ENCODE data around the gene COX7A2.

Gene COX7A2

GRCh38 chr6:75272145-75272840 lies 28.7 kb upstream of the COX7A2 start:
- H3K4me3 ChIP-seq (replicated peaks in 1 of 2; ENCODE audit: low read depth in 2 of 2, low read length in 2 of 2) = no peak overlapping the region
- no peak for TF ChIP-seq CTCF (IDR thresholded peaks at IDR 0.05; ENCODE audit: low read depth, low read length)
- DNase-seq (ENCODE audit: low read depth in 2 of 2) = peak; percentile 44 to 78

- DNase-seq (ENCODE audit: low read depth in 2 of 2) = no peak
- no peak for TF ChIP-seq CTCF (IDR thresholded peaks at IDR 0.05; ENCODE audit: low read depth, low read length)
These were observed 25.4 kb upstream of the COX7A2 start for GRCh38 chr6:75268988-75269354.

GRCh38 chr6:75268121-75268987 lies 24.8 kb upstream of the COX7A2 start:
- no peak overlapping the region for H3K4me3 ChIP-seq (replicated peaks in 1 of 2; ENCODE audit: low read depth in 2 of 2, low read length in 2 of 2)
- DNase-seq (ENCODE audit: low read depth in 2 of 2) = peak in 1 of 2 donors; percentile 45
- TF ChIP-seq CTCF (IDR thresholded peaks at IDR 0.05; ENCODE audit: low read depth, low read length) = no peak

More at GRCh38 chr6:75268988-75269354, 25.4 kb upstream of the COX7A2 start:
- no peak overlapping the region for H3K4me3 ChIP-seq (replicated peaks in 1 of 2; ENCODE audit: low read depth in 2 of 2, low read length in 2 of 2)

- no peak overlapping the region for H3K4me3 ChIP-seq (replicated peaks in 1 of 2; ENCODE audit: low read depth in 2 of 2, low read length in 2 of 2)
- DNase-seq (ENCODE audit: low read depth in 2 of 2) = no peak
- TF ChIP-seq CTCF (IDR thresholded peaks at IDR 0.05; ENCODE audit: low read depth, low read length) = no peak
These were observed 23.9 kb upstream of the COX7A2 start for GRCh38 chr6:75267461-75267860.

GRCh38 chr6:75266716-75267291 lies 23.2 kb upstream of the COX7A2 start:
- DNase-seq (ENCODE audit: low read depth in 2 of 2) = peak; percentile 75 to 79
- H3K4me3 ChIP-seq (replicated peaks in 1 of 2; ENCODE audit: low read depth in 2 of 2, low read length in 2 of 2) = no peak overlapping the region
- peak; percentile 75 for TF ChIP-seq CTCF (IDR thresholded peaks at IDR 0.05; ENCODE audit: low read depth, low read length)

DNA sequence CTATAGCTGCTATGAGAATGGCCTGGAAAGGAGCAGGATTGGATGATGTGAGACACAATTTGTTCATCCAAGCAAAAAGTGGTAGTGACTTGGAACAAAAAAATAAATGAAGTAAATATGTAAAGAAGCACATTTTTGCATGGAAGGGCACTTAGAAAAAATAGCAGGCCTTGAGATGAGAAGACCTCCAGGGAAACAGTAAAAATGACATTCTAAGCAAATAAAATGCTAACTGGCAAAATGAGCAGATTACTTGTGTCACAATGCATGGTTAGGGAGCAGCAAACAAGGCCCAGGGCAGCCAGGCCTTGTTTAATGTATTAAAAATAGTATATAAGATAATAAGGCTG lies 19.8 kb upstream of the COX7A2 start:
- TF ChIP-seq CTCF (IDR thresholded peaks at IDR 0.05; ENCODE audit: low read depth, low read length) = no peak
- H3K4me3 ChIP-seq (replicated peaks in 1 of 2; ENCODE audit: low read depth in 2 of 2, low read length in 2 of 2) = no peak overlapping the region
- DNase-seq (ENCODE audit: low read depth in 2 of 2) = no peak
